ENCODE data around the gene FMN1. TPM values are rescaled to one million over a fixed set of nuclear protein-coding genes. Genes with fewer than 3 reads are reported as not detected.

FMN1 gene
- total RNA-seq, 1 experiment from 2014 or later, result 2.4 TPM

DNA sequence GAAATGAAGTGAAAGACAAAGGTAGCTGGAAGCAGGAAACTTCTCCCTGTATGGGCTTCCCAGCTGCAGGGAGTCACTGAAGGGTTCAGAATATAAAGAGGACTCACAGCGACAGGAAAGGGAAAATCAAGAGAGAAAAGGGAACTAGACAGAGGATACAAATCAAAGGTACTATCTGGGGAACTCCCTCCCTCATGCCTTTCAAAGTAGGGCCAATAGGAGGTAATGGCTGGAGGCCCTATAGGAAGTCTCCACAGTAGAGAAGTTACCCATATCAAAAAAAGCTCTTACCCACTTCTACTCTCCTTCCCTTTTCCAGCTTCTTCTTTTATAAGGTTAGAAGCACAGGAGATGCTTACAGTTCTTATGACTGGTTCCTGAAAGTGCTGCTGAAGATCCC lies 43.5 kb downstream of the FMN1 start:
- no peaks in the 10 kb centered on the region for H3K9me3 ChIP-seq (ENCODE audit: low read length)
- ChIA-PET CTCF (interaction anchor here (0.6 kb wide), 1 partner anchor 45 kb away, joined by 3 read pairs; no protein-coding TSS in a partner anchor), POLR2A (ENCODE audit: unreplicated experiment) (no interaction called here)
- intact Hi-C loops (cut with micrococcal nuclease), result no loop called here
- H3F3A ChIP-seq (ENCODE audit: low read length, unreplicated experiment), result no peaks in the 10 kb centered on the region
- H3K27me3 ChIP-seq (ENCODE audit: low read length), result peaks cover 6% of the 10 kb centered on the region; the same call in 1 of the 2 replicates
- TF ChIP-seq EZH2phosphoT487 (IDR thresholded peaks at IDR 0.05; ENCODE audit: borderline replicate concordance, low read length), result no peak
- TF ChIP-seq, protein P1, sequence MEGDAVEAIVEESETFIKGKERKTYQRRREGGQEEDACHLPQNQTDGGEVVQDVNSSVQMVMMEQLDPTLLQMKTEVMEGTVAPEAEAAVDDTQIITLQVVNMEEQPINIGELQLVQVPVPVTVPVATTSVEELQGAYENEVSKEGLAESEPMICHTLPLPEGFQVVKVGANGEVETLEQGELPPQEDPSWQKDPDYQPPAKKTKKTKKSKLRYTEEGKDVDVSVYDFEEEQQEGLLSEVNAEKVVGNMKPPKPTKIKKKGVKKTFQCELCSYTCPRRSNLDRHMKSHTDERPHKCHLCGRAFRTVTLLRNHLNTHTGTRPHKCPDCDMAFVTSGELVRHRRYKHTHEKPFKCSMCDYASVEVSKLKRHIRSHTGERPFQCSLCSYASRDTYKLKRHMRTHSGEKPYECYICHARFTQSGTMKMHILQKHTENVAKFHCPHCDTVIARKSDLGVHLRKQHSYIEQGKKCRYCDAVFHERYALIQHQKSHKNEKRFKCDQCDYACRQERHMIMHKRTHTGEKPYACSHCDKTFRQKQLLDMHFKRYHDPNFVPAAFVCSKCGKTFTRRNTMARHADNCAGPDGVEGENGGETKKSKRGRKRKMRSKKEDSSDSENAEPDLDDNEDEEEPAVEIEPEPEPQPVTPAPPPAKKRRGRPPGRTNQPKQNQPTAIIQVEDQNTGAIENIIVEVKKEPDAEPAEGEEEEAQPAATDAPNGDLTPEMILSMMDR (conservative IDR thresholded peaks at IDR 0.05; ENCODE audit: low read depth, low read length), result no peak
- TF ChIP-seq EZH2 (IDR thresholded peaks at IDR 0.05; ENCODE audit: low read length, unreplicated experiment), result no peak
- no peaks in the 10 kb centered on the region for H3K36me3 ChIP-seq (ENCODE audit: low read depth, low read length)
- no peak overlapping the region for H3K4me3 ChIP-seq (ENCODE audit: low read length)
- no peak for DNase-seq
- no peaks in the 10 kb centered on the region for H3K79me2 ChIP-seq (ENCODE audit: low read length)
- no peak overlapping the region for H3K9ac ChIP-seq (ENCODE audit: low read length)
- no peak overlapping the region for H2AFZ ChIP-seq (ENCODE audit: low read length)
- no peak for ATAC-seq
- H3K4me1 ChIP-seq (ENCODE audit: insufficient read depth, low read length), result peaks cover 3% of the 10 kb centered on the region
- no peaks in the 10 kb centered on the region for H4K20me1 ChIP-seq (ENCODE audit: low read length)
- H3K9me2 ChIP-seq (replicated peaks; ENCODE audit: low read length), result no peaks in the 10 kb centered on the region
- no peak overlapping the region for H3K27ac ChIP-seq (ENCODE audit: low read length)
- BruUV-seq (replicated peaks), result no TSS peak
- no peak overlapping the region for H3K4me2 ChIP-seq (ENCODE audit: low read length)

- Histone ChIP-seq H3K9me3 (ENCODE audit: low read length) (no peaks in the 10 kb centered on the region), H3K4me3 (ENCODE audit: low read length) (no peak overlapping the region), H3K9ac (ENCODE audit: low read length) (no peak overlapping the region), H3K27ac (ENCODE audit: low read length) (no peak overlapping the region), H3K27me3 (ENCODE audit: low read length) (peaks cover 6% of the 10 kb centered on the region; the same call in 1 of the 2 replicates), H3F3A (ENCODE audit: low read length, unreplicated experiment) (no peaks in the 10 kb centered on the region), H3K79me2 (ENCODE audit: low read length) (no peaks in the 10 kb centered on the region), H3K36me3 (ENCODE audit: low read depth, low read length) (no peaks in the 10 kb centered on the region), H4K20me1 (ENCODE audit: low read length) (no peaks in the 10 kb centered on the region), H3K9me2 (replicated peaks; ENCODE audit: low read length) (no peaks in the 10 kb centered on the region), H2AFZ (ENCODE audit: low read length) (no peak overlapping the region), H3K4me2 (ENCODE audit: low read length) (no peak overlapping the region; the same call in 1 of the 2 replicates), H3K4me1 (ENCODE audit: insufficient read depth, low read length) (peaks cover 3% of the 10 kb centered on the region)
- BruUV-seq (replicated peaks), result no TSS peak
- DNase-seq, result no peak
- no peak for TF ChIP-seq EZH2phosphoT487 (IDR thresholded peaks at IDR 0.05; ENCODE audit: borderline replicate concordance, low read length)
- TF ChIP-seq, protein P1 (conservative IDR thresholded peaks at IDR 0.05; ENCODE audit: low read depth, low read length), result no peak
- TF ChIP-seq EZH2 (IDR thresholded peaks at IDR 0.05; ENCODE audit: low read length, unreplicated experiment), result no peak
- intact Hi-C loops (cut with micrococcal nuclease), result no loop called here
- ChIA-PET CTCF (interaction anchor here (0.6 kb wide), 1 partner anchor 46 kb away, joined by 3 read pairs; no protein-coding TSS in a partner anchor), POLR2A (ENCODE audit: unreplicated experiment) (interaction anchor here (0.6 kb wide), 1 partner anchor 270 kb away, joined by 3 read pairs; no protein-coding TSS in a partner anchor)
- ATAC-seq, result no peak
Observed at GRCh38 chr15:33150431-33150941, 44.0 kb downstream of the FMN1 start.

GRCh38 chr15:33149919-33150318 lies 44.6 kb downstream of the FMN1 start:
- BruUV-seq (replicated peaks), result no TSS peak
- TF ChIP-seq EZH2 (IDR thresholded peaks at IDR 0.05; ENCODE audit: low read length, unreplicated experiment) (no peak), EZH2phosphoT487 (IDR thresholded peaks at IDR 0.05; ENCODE audit: borderline replicate concordance, low read length) (no peak)
- TF ChIP-seq, protein P1 (conservative IDR thresholded peaks at IDR 0.05; ENCODE audit: low read depth, low read length), result no peak
- peaks cover 6% of the 10 kb centered on the region; the same call in 1 of the 2 replicates for H3K27me3 ChIP-seq (ENCODE audit: low read length)
- H3K27ac ChIP-seq (ENCODE audit: low read length), result no peak overlapping the region
- H3K4me1 ChIP-seq (ENCODE audit: insufficient read depth, low read length), result peaks cover 3% of the 10 kb centered on the region
- no peak overlapping the region for H2AFZ ChIP-seq (ENCODE audit: low read length)
- peak; percentile 60 for DNase-seq
- no peak overlapping the region for H3K9ac ChIP-seq (ENCODE audit: low read length)
- ChIA-PET POLR2A (ENCODE audit: unreplicated experiment) (interaction anchor here (0.6 kb wide), 1 partner anchor 269 kb away, joined by 3 read pairs; no protein-coding TSS in a partner anchor), CTCF (no interaction called here)
- H3K36me3 ChIP-seq (ENCODE audit: low read depth, low read length), result no peaks in the 10 kb centered on the region
- no peaks in the 10 kb centered on the region for H3F3A ChIP-seq (ENCODE audit: low read length, unreplicated experiment)
- no peak overlapping the region for H3K4me2 ChIP-seq (ENCODE audit: low read length)
- no peaks in the 10 kb centered on the region for H3K79me2 ChIP-seq (ENCODE audit: low read length)
- intact Hi-C loops (cut with micrococcal nuclease), result no loop called here
- no peaks in the 10 kb centered on the region for H4K20me1 ChIP-seq (ENCODE audit: low read length)
- no peak overlapping the region for H3K4me3 ChIP-seq (ENCODE audit: low read length)
- no peaks in the 10 kb centered on the region for H3K9me2 ChIP-seq (replicated peaks; ENCODE audit: low read length)
- no peaks in the 10 kb centered on the region for H3K9me3 ChIP-seq (ENCODE audit: low read length)
- ATAC-seq, result no peak

Measured in PC-3 (cell line).